SK-N-MC (cell line): Measurements from ENCODE around the gene DPAGT1.

Source experiments
- EZH2 ChIP-seq: fragments of 200-600 bp; sonication (generic); IDR thresholded peaks from one replicate; pipeline ENCODE4 v1.6.1; 2017; ENCODE audit warnings: antibody characterized with exemption
- POLR2AphosphoS5 ChIP-seq: IDR thresholded peaks from 2 replicates; pipeline ENCODE4 v1.6.1; 2012; ENCODE audit warnings: mild to moderate bottlenecking, low read depth, low read length, borderline replicate concordance

GRCh38 chr11:119108146-119108856 lies 6.6 kb upstream of the DPAGT1 start:
- TF ChIP-seq EZH2 (no peak), POLR2AphosphoS5 (no peak)
